Coronary artery (tissue), 2 donors: ENCODE data around the gene ZER1.
A peak's percentile ranks its signal among the peaks of the same experiment; 100 is the strongest.

Source experiments
- DNase-seq: peaks from one replicate; pipeline ENCODE4 v3.0.0-alpha.2; 2017; ENCODE audit warnings: low spot score
- H3K27ac ChIP-seq, 2 donors: fragments of 200-600 bp; sonication (generic); one replicate each; pipeline ENCODE4 v1.5.1; 2016 to 2019
- H3K4me3 ChIP-seq: fragments of 200-600 bp; sonication (generic); 2 replicates; pipeline ENCODE4 v1.5.1; 2016; ENCODE audit warnings: mild to moderate bottlenecking, moderate library complexity
- TF ChIP-seq, protein P1 (sequence below): fragments of 200-600 bp; sonication (generic); IDR thresholded peaks from one replicate; pipeline ENCODE4 v1.5.1; 2019; ENCODE audit warnings: antibody characterized with exemption

Gene ZER1

DNA sequence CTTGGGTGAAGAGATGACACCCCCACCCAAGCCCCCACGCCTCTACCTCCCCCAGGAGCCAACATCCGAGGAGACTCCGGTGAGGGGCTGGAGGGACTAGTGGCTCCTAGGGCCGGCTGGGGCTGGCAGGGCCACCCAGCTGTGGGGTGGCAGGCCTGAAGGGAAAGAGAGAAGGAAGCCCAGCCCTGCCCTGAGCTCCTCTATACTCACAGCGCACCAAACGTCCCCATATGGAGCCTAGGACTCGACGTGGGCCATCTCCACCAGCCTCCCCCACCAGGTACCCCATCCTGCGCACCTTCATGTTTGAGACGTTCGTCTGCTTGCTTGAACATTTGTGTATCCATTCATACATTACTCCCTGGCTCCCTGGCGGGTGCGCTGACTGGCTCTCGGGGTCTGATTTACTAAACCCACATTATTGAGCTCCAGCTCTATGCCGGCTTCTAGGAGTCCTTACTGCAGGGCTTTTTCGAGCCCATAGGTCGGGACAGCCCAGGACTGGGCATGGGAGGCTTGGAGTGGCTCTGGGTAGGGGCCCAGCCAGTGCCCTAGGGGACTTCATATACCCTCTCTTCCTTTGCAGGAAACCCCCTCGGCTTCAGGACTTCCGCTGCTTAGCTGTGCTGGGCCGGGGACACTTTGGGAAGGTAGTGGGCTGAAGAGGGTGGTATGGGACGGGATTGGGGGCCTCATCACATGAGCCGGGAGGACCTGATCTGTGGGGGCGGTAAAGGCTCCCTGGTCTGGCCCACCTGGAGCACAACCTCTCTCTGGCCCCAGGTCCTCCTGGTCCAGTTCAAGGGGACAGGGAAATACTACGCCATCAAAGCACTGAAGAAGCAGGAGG is 56.9 kb downstream of the ZER1 start:
- H3K4me3 ChIP-seq = no peak overlapping the region
- H3K27ac ChIP-seq = no peak overlapping the region
- DNase-seq = peak; percentile 43
- TF ChIP-seq, protein P1, sequence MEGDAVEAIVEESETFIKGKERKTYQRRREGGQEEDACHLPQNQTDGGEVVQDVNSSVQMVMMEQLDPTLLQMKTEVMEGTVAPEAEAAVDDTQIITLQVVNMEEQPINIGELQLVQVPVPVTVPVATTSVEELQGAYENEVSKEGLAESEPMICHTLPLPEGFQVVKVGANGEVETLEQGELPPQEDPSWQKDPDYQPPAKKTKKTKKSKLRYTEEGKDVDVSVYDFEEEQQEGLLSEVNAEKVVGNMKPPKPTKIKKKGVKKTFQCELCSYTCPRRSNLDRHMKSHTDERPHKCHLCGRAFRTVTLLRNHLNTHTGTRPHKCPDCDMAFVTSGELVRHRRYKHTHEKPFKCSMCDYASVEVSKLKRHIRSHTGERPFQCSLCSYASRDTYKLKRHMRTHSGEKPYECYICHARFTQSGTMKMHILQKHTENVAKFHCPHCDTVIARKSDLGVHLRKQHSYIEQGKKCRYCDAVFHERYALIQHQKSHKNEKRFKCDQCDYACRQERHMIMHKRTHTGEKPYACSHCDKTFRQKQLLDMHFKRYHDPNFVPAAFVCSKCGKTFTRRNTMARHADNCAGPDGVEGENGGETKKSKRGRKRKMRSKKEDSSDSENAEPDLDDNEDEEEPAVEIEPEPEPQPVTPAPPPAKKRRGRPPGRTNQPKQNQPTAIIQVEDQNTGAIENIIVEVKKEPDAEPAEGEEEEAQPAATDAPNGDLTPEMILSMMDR = no peak

DNA sequence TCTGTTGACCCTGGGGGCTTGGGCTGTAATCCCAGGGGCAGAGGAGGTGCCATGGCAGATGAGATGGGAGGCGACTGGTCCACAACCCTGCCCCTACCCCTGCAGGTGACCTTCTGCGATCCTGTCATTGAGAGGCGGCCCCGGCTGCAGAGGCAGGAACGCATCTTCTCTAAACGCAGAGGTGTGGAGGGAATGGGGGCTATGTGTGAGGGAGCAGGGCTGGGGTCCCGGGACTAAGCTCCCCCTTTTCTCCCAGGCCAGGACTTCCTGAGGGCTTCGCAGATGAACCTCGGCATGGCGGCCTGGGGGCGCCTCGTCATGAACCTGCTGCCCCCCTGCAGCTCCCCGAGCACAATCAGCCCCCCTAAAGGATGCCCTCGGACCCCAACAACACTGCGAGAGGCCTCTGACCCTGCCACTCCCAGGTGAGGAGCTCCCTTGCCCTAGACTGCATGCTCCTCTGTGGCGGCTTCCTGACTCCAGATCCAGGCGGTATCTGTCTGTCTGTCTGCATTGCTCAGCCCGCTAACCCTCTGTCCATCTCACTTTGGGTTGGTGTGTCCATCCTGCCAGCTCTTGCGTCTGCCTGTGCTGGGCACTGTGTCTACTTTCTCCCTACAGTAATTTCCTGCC is 57.7 kb downstream of the ZER1 start:
- no peak overlapping the region for H3K27ac ChIP-seq
- H3K4me3 ChIP-seq = no peak overlapping the region
- peak; percentile 59 for DNase-seq
- TF ChIP-seq, protein P1 = no peak

DNA sequence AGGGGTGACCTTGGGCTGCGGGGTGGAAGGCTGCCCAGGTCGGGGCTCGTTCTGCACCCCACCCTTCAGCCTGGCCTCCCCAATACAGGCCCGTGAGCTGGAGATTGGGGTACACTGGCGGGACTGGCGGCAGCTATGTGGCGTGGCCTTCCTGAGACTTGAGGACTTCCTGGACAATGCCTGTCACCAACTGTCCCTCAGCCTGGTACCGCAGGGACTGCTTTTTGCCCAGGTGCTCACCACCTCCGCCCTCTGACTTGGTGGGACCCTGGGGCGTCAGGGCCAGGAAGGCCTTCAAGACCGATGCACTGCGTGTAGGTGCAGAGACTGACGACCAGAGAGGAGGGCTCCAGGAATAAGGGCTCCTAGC is 58.3 kb downstream of the ZER1 start:
- DNase-seq = peak; percentile 69
- TF ChIP-seq, protein P1 = no peak

DNA sequence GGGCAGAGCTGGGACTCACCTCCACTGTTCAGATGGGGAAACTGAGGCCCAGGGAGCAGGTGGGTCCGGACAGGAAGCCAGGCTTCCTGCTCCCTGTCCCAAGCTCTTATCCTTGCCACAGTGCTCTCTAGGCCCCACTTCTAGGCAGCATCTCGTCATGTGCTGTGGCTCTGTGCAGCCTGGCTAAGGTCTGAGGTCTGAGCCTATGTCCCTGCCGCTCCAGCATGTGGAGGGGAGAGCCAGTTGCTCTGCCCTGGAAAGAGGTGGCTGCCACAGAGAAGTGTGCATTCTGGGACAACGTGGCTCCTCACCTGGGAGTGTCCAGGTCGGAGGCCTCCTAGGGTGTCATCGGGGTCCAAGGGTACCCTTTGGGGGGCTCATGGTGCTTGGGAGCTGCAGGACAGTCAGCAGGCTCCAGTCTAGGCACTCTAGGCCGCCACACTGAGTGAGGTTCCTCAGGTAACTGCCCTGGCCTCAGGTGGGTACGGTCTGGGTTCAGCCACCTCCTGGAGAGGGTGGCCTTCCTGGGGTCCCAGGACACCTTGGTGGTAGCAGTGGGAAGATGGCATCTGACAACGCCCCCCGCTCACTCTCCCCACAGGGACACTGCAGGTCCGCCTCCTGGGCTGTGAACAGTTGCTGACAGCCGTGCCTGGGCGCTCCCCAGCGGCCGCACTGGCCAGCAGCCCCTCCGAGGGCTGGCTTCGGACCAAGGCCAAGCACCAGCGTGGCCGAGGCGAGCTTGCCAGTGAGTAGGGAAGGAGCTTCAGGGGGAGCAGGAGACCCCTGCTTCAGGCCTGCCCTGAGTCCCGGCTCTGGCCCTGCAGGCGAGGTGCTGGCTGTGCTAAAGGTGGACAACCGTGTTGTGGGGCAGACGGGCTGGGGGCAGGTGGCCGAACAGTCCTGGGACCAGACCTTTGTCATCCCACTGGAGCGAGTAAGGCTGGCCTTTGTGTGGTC is 59.0 kb downstream of the ZER1 start:
- Histone ChIP-seq H3K4me3 (no peak overlapping the region), H3K27ac (no peak overlapping the region)
- DNase-seq = peak; percentile 66
- TF ChIP-seq, protein P1 = no peak

More for the DNA sequence above, 58.3 kb downstream of the ZER1 start:
- Histone ChIP-seq H3K27ac (no peak overlapping the region), H3K4me3 (no peak overlapping the region)

DNA sequence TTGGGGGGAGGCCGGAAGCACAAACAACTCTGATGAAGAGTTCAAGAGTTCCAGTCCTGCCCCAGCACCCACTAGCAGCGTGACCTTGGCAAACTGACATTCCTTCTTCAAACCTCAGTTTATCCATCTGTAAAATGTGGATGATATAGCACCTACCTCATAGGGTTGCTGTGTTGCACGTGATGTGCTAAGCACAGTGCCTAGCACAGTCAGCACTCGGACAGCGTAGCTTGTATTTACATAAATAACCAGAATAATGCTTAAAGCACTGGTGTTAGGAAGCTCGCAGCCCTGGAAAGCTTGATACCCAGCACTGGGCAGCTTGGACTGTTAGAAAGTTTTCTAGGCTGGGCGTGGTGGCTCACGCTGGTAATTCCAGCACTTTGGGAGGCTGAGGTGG is 64.3 kb downstream of the ZER1 start:
- Histone ChIP-seq H3K27ac (no peak overlapping the region), H3K4me3 (no peak overlapping the region)
- DNase-seq = no peak
- TF ChIP-seq, protein P1 = no peak

DNA sequence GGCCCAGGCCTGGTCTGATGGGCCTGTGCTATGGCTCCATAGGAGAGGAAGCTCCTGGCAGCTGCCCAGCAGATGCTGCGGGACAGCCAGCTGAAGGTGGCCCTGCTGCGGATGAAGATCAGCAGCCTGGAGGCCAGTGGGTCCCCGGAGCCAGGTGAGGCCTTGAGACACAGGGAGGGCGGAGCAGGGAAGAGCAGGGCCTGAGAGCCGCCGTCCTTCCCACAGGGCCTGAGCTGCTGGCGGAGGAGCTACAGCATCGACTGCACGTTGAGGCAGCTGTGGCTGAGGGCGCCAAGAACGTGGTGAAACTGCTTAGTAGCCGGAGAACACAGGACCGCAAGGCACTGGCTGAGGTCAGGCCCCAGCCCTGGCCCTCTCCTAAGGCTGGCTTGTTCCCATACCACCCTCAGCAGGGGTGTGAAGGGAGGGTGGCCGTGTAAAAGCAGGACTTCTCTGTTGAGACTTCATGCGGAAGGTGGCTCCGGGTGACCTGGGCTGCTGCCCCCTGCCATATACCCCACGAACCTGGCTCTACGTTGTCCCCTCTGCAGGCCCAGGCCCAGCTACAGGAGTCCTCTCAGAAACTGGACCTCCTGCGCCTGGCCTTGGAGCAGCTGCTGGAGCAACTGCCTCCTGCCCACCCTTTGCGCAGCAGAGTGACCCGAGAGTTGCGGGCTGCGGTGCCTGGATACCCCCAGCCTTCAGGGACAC is 64.9 kb downstream of the ZER1 start:
- no peak for DNase-seq
- Histone ChIP-seq H3K27ac (no peak overlapping the region), H3K4me3 (no peak overlapping the region)
- TF ChIP-seq, protein P1 = no peak
